ENCODE results near the gene SPANXA2.
"Not testable (repeated sequence)": the region's sequence is repeated elsewhere in the genome, so short reads cannot be mapped to it uniquely, and the experiment has no call there.

Gene SPANXA2

GRCh38 chrX:141589408-141589807, at the start of gene SPANXA2:
Gene SPANXA2, plus strand, starts transcription at chrX:141589708. Its CDS starts 60 bp downstream, at chrX:141589768.
- DNase-seq, result not testable (repeated sequence)

DNA sequence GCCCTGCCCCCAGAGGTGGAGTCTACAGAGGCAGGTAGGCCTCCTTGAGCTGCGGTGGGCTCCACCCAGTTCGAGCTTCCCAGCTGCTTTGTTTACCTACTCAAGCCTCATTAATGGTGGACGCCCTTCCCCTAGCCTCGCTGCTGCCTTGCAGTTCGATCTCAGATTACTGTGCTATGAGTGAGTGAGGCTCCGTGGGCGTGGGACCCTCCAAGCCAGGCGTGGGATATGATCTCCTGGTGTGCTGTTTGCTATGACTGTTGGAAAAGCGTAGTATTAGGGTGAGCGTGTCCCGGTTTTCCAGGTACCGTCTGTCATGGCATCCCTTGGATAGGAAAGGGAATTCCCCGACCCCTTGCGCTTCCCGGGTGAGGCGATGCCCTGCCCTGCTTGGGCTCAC, 47.0 kb upstream of the SPANXA2 start:
- DNase-seq, result not testable (repeated sequence)

- not testable (repeated sequence) for DNase-seq
Measured at GRCh38 chrX:141584638-141585037, 4.9 kb upstream of the SPANXA2 start, which contains the start of gene SPANXA1. Gene SPANXA1, minus strand, starts transcription at chrX:141584738. Its CDS starts 60 bp downstream, at chrX:141584678.

GRCh38 chrX:141609111-141609510, 19.6 kb downstream of the SPANXA2 start:
- DNase-seq, result no peak

DNA sequence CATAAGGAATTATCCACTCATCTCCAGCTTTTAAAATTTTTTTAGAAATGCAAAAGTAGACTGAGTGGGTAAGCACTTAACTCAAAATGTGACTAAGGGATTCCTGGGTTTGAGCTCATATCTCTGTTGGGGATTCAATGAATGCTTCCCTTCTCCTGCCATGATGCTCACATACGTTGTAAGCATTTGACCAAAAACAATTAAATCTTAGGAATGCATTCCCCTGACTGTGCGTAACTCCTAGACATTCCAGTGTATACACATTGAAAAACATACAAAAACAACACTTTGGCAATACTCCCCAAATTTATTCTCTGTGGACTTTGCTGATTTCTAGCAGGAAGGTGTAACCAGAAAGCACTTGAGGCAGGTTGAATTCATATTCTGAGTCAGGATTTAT, 29.8 kb downstream of the SPANXA2 start:
- DNase-seq, result no peak

GRCh38 chrX:141632124-141632523, 42.6 kb downstream of the SPANXA2 start:
- DNase-seq, result no peak

DNA sequence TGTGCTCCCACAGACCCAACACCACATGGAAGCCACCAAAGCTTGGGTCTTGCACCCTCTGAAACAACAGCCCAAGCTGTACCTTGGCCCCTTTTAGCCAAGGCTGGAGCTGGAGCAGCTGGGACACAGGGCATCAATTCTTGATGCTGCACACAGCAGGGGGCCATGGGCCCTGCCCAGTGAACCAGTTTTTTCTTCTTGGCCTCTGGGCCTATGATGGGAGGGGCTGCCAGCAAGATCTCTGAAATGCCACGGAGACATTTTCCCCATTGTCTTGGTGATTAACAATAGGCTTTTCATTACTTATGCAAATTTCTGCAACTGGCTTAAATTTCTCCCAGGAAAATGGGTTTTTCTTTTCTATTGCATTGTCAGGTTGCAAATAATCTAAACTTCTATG, 49.0 kb downstream of the SPANXA2 start:
- no peak for DNase-seq

Data from stimulated activated CD4-positive, alpha-beta T cell treated with anti-CD3 and anti-CD28 coated beads, Interleukin-1b, Interleukin-23, amount 100 ng/mL, for 48 hours (primary cell).